NCI-H2107 (cell line): ENCODE results near the gene SENP3.
A peak's percentile ranks its signal among the peaks of the same experiment; 100 is the strongest.

Experiments used
- DNase-seq: peaks from one replicate; lab custom pipeline; 2025; lab: John Stamatoyannopoulos, UW

Gene SENP3

DNA sequence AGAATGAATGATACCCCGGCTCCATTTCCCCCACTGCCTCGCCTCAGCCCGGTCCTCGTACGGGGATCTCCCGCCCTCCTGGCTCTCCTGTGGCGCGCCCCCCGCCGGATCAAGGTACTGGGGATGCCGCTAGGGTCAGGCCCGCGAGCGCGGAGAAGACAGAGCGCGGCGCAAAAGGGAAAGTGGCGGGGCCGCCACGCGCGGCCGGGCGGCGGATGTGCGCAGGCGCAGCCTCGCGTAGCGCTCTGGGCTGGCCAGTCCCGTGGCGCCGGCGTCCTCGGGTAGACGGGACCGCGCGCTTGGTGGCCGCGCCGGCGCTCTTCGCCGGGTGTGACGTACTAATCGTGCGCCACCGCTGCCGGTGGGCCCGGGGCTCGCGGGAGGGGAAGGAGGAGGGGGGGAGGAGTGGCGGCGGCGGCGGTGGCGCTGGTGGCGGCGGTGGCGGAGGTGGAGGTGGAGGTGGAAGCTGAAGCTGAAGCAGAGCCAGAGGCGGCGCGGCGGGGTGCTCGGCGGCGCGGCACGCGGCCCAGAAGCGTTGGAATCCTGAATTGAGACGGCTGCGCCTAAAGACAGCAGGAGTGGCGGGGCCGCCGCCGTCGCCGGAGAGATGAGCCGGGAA is at the start of gene SENP3:
Gene SENP3, plus strand, starts transcription at position 331 of the 619 bp plus-strand sequence. CDS start 1,158 bp downstream, outside the sequence.
- DNase-seq, result peak; percentile 63

DNA sequence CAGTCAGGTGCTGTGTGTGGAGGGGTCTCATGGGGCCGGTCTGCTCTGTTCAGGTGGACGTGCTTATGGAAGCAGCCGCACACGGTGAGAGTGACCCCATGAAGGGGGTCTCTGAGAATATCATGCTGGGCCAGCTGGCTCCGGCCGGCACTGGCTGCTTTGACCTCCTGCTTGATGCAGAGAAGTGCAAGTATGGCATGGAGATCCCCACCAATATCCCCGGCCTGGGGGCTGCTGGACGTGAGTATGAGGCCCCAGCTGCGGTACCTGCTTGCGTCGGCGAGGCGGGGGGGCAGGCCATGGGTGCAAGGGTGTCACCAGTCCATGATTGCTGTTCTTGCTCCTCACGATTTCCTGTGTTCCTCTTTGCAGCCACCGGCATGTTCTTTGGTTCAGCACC is 49.6 kb upstream of the SENP3 start:
- no peak for DNase-seq

DNA sequence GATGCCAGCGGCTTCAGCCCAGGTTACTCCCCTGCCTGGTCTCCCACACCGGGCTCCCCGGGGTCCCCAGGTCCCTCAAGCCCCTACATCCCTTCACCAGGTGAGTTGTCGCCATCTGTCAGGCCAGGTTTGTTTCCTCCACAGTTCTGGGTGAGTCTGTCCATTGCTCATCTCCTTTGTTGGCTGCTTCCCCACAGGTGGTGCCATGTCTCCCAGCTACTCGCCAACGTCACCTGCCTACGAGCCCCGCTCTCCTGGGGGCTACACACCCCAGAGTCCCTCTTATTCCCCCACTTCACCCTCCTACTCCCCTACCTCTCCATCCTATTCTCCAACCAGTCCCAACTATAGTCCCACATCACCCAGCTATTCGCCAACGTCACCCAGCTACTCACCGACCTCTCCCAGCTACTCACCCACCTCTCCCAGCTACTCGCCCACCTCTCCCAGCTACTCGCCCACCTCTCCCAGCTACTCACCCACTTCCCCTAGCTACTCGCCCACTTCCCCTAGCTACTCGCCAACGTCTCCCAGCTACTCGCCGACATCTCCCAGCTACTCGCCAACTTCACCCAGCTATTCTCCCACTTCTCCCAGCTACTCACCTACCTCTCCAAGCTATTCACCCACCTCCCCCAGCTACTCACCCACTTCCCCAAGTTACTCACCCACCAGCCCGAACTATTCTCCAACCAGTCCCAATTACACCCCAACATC is 48.7 kb upstream of the SENP3 start:
- DNase-seq, result no peak

DNA sequence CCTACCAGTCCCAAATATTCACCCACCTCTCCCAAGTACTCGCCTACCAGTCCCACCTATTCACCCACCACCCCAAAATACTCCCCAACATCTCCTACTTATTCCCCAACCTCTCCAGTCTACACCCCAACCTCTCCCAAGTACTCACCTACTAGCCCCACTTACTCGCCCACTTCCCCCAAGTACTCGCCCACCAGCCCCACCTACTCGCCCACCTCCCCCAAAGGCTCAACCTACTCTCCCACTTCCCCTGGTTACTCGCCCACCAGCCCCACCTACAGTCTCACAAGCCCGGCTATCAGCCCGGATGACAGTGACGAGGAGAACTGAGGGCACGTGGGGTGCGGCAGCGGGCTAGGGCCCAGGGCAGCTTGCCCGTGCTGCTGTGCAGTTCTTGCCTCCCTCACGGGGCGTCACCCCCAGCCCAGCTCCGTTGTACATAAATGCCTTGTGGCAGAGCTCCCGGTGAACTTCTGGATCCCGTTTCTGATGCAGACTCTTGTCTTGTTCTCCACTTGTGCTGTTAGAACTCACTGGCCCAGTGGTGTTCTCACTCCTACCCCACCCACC is 47.8 kb upstream of the SENP3 start:
- no peak for DNase-seq

DNA sequence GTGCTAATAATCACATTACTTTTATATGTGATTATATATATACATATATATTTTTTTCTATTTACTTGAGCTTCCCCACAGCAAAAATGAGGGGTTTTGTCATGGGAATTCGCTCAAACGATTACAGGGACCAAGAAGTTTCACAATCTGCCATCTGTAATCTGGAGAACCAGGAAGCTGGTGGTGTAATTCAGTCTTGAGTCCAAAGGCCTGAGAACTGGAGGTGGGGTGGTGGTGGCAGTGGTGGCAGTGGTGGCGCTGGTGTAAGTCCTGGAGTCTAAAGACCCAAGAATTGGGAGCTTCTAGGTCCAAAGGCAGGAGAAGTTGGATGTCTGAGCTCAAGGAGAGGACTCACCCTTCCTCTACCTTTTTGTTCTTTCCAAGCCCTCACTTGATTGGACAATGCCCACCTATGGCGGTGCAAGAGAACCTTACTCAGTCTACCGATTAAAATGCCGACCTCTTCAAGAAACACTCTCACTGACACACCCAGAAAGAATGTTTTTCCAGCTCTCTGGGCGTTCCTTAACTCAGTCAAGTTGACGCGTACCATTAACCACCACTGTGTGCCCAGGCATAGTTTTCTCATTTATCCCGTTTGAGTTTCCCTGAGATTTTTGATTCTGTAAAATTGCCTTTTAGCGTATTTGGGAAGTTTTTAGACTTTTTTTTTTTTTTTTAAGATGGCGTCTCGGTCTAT is 45.7 kb upstream of the SENP3 start:
- no peak for DNase-seq

DNA sequence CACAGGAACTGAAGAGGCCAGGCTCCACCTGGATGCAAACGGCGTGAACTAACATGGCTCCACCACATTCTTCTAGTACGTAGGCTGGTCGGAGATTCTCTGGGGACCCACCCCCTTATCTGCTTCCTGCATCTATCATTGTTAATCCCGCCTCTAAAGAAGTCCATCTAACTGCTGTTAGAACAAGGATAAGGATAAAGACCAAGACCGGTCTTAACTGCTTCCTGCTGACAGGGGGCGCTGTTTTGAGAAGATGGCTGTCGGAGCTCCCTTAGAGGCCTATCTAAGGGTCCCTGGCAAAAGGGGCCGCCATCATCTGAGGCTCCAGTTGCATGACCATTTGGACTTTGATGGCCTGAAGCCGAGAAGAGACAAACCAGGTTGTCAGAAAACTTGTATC is 38.7 kb upstream of the SENP3 start:
- no peak for DNase-seq

DNA sequence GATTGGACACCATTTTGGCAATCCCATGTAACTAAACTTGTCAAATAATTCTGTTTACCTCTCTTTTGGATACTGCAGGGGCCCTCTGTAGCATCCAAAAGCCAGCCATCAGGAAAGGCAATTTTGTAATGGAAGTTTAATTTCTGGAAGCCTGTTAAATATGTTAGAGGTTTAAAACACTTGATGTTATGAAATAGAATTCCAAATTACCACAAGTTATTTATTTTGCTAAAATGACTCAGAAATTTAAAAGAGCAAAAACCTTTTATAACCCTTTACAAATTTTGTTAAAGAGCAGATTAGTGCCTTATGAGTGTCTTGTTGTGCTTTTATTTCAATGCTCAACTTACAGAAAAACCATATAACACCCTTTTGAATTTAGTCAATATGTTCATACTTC is 32.9 kb upstream of the SENP3 start:
- no peak for DNase-seq

DNA sequence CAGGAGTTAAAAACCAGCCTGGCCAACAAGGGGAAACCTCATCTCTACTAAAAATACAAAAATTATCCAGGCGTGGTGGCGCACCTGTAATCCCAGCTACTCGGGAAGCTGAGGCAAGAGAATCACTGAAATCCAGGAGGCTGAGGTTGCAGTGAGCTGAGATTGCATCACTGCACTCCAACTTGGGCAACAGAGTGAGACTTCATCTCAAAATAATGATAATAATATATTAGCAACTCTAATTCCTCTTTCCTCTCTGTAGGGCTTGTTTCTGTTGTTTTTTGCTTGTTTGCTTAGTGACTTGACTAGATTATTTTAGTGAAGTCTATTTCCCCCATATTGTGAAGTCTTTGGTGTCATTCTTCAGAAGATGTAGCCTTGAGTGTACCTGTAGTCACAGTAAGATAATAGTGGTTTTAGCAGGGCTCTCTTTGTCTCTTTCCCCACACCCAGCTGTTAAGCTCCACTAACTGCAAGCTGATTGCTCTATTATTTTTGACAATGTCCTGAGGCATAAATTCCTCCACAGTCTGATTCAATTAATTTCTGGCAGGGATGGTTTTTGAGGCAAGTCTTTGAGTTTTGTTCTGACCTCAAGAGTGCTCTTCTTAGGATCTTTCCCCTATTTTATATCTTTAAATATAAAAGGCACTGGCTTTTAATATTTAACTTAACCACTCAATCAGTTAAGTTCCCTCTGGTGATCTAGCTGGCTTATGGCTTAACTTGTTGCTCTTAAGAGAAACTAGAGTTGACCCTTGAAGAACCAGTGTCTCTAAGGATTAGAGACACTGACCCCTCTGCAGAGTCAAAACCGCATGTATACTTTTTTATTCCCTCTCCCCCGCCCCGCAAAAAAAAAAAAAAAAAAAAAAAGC is 31.5 kb upstream of the SENP3 start:
- DNase-seq, result no peak

DNA sequence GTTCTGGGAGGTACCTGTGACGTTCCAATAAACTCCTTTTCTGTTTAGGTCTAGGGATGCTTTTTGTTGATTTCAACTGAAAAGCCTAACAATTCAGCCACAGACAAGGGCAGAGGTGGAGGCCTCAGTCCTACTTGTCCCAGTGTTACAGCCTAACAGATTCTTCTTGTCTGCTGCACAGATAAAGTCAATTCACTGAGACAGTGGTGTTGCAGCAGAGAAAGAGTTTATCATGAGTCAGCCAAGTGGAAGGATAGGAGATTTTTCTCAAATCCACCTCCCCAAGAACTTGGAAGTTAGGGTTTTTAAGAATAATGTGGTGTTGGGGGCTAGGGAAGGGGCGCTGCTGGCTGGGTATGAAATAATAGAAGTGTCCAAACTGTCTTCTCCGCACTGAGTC is 23.7 kb upstream of the SENP3 start:
- no peak for DNase-seq

DNA sequence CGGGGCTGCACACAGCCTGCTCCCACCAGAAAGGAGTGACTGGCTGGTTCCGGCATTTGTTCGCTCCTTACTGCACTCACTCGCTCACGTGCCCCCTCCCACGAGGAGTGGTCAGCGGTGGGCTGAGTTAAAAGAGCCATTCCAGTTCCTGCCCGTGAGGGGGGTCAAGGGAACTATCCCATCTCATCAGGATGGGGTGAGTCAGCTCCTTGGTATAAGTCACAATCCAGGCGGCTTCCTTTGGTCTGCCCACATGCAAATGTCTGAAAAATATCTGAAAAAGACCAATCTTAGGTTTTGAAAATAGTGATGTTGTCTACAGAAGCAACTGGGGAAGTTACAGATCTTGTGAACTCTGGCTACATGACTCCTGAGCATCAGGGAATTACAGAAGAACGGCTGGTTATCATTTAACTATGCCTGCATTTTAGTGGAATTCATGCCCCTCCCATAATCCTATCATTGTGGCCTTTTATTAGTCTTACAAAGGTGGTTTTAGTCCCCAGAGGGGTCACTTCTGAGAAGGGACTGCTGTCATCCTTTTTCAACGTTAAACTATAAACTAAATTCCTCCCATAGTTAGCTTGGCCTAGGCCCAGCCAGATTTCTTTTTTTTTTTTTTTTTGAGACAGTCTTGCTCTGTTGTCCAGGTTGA is 22.7 kb upstream of the SENP3 start:
- no peak for DNase-seq

DNA sequence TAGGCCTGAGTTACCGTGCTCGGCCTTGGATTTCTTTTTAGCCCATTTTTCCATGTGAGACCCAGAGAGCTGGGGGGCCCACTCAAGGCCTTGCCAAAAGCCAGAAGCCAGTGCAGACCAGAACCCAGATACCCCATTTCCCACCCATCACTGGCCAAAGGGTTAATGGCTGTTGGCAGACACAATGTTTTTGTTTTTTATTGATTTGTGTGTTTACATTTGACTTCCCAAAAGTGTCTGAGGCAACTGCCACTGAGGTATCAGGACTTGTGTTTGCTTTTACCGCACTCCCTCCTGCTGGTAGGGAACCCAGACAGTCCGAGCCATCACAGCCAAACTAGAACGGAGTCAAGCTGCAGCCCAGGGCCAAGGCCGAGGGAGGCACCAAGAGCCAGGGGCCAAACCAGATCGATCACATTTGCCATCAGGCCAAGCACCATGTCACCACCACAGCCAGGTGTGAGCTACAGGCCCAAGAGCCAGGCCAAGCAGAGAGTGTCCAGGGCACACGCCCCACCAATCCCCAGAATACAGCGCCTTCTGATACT is 20.6 kb upstream of the SENP3 start:
- no peak for DNase-seq

DNA sequence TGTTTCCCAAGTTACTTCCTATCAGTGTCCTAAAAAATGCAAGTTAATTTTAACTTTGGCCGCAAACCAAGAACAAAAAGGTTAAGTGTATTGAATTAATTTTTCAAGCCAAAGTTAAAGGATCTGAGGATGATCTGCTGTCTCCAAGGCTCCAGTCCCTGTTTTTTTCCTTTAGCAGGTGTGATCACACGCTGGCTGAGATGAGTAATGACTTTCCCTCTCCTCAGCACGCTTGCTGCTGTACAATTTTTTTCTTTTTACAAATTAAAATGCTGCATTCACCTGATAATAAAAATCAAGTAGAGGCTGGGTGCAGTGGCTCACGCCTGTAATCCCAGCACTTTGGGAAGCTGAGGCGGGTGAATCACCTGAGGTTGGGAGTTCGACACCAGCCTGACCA is 16.8 kb upstream of the SENP3 start:
- no peak for DNase-seq

DNA sequence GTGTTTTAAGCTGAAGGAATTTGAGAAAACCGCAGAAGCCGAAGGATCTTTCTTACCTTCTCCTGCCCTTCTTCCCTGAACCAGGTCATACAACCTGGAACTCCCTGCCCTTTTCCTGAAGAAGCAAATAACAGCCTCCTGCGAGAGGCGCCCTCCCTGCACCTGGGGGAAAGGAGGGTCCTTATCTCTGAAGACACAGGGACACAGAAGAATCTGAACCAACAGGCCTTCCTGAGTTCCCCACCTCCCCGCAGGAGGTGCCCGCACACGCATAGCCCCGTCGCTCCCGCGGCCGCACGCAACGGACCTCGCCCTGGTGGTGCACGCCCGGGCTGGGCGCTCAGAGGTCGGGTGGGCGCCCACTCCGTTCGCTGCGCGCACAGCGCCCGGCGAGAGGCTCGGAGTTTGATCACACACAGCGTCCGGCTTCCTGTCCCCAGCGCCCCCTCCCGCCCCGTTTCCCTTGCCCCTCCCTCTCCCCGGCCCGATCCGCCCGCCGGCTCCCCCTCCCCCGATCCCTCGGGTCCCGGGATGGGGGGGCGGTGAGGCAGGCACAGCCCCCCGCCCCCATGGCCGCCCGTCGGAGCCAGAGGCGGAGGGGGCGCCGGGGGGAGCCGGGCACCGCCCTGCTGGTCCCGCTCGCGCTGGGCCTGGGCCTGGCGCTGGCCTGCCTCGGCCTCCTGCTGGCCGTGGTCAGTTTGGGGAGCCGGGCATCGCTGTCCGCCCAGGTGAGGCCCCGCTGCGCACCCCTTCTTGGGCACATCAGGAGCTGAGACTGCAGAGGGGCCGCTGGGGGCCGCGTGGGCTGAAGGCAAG is 12.9 kb upstream of the SENP3 start, which contains the start of gene TNFSF12:
Gene TNFSF12, plus strand, starts transcription at position 474 of the 816 bp plus-strand sequence. Its CDS starts 96 bp downstream, at position 570.
- DNase-seq, result no peak

DNA sequence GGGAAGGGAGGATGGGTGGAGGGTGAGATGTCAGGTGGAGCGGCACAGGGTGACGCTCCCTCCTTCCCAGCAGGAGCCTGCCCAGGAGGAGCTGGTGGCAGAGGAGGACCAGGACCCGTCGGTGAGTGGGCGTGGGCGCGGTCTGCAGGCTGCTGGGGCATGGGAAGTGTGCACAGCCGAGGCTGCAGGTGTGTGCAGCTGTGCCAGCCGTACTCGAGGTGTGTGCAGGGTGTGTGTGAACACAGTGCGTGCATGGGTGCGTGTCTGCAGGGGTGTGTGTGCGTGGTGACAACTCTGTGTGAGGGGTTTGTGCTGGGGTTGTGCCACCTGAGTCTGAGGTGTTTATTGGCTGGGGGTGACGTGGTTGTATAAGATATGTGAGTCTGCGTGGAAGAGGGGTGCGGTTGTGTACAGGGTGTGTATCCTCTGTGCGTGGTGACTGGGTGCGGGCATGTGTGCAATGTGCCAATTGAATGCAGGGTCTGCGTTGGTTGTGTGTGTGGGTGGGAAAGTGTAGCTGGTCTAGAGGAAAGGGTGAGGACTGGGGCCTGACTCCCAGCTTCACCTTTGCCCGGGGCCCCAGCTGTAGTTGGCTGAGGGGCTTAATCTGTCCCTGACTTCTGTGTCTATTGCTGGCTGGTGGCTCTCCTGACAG is 12.2 kb upstream of the SENP3 start:
- DNase-seq, result no peak

DNA sequence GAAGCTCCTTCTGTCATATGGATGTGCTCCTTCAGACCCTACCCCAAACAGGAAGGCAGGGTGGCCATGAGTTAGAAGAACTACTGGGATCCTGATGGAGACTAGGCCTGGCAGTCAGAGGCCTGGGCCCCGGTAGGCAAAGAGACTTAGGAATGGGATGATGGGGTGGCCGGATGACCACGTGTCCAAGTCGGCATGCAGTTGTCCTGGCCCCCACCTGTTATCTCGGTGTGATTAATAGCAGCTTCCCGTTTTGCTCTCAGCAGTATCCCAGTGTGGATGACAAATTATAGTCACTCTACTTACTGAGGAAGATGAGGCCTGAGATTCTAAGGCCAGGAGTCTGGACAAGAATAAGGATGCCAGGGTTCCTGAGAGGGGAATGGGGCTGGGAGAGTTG is 11.4 kb upstream of the SENP3 start:
- DNase-seq, result no peak

DNA sequence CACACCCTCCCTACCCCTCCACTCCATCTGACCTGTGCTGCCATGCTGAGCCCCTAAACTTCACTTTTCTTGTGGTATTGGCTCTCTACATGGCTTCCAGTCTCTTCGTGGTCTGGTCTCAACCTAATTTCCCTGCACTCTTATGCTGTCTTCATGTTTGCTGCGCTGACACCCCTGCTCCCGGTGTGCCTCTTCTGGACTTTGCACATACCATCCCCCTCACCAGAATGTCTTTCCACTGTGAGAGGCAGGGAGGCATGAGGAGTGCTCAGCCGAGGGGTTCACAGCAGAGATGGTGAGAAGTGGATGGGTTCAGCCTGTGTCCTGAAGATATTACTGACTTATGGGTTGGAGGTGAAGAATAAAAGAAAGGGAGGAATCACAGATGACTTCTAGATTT is 10.3 kb upstream of the SENP3 start:
- DNase-seq, result no peak

DNA sequence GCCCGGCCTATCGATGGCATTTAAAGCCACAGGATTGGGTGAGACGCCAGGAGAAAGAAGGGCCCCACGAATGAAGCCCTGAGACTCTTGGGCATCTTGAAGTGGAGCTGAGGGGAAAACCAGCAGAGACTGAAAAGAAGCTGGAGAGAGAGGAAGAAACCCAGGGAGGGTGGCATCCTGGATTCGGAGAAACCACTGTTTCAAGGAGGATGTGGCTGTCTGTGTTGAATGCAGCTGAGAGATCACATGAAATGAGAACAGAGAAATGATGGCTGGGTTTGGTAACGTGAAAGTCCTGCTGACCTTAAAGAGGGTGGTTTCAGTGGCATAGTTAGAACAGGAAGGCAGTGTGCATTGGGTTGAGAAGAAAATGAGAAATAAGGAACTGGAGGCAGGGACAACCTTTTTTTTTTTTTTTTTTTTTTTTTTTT is 9.1 kb upstream of the SENP3 start:
- DNase-seq, result no peak

DNA sequence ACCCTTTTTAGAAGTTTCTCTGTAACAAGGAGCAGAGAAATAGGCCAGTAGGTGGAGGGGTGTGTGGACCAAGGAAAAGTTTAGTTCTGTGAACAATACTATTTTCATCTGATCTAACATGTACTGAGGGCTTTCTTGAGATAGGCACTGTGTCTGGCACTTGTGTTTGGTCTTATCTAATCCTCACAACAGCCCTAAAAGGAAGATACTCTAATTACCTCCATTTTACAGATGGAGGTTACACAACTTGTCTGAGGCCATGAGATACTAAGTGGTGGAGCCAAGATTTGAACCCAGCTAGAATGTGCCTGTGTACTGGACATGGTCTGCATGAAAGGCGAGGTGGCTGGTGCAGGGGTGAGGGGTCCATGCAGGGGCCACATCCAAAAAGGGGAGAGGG is 8.4 kb upstream of the SENP3 start:
- no peak for DNase-seq

DNA sequence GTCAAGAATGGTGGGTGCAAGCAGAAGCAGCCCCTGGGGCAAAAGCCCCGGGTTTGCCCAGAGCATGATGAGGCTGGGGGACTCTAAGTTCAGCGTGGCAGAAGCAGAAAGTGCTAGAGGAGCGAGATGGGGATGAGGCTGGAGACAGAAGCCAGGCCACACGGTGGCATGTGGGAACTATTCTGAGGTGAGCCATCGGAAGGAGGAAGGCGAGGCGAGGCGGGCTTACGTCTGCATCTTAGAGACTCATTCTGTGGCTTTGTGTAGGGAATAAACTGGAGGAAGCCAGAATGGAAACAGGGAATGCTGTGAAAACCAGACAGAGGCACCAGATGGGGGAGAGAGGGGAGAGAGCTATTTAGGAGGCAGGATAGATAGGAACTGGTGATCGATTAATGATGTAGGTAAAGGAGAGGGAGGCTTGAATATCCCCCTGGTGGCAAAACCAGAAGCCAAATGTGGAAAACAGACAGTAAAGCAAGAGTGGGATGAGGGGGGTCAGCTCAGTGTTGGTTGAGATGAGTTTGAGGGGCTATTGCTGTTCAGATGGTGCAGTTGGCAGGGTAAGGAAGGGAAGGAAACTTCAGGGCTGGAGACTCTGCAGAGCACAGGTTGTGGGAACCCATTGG is 6.3 kb upstream of the SENP3 start:
- DNase-seq, result no peak
